ENCODE results near the gene RNF186.

RNF186 gene

GRCh38 chr1:19785660-19786059, 29.4 kb downstream of the RNF186 start (continued):
- TF ChIP-seq SP2 (tag by site-specific recombination; IDR thresholded peaks at IDR 0.05) (no peak), HOXD13 (CRISPR knock-in tag; IDR thresholded peaks at IDR 0.05; ENCODE audit: borderline replicate concordance) (no peak), ZNF366 (tag by site-specific recombination; conservative IDR thresholded peaks at IDR 0.05) (no peak)

- H3K4me3 ChIP-seq (ENCODE audit: low read depth, low read length), result no peak overlapping the region
- POLR2A ChIA-PET, result no interaction called here
- no peaks in the 10 kb centered on the region for H3K4me1 ChIP-seq (ENCODE audit: control insufficient read depth, insufficient read depth, low read length)
- H3K27ac ChIP-seq (ENCODE audit: extremely low read depth, low read depth, low read length), result no peak overlapping the region
- no peaks in the 10 kb centered on the region for H3K9me3 ChIP-seq (ENCODE audit: control insufficient read depth, insufficient read depth, low read depth, low read length)
- CTCF ChIA-PET, result no interaction called here
- no peak for TF ChIP-seq ZNF132 (tag by site-specific recombination; IDR thresholded peaks at IDR 0.05; ENCODE audit: borderline replicate concordance)
- no peak for TF ChIP-seq ZSCAN18 (tag by site-specific recombination; IDR thresholded peaks at IDR 0.05)
- no peak for TF ChIP-seq ZNF184 (tag by site-specific recombination; IDR thresholded peaks at IDR 0.05)
- TF ChIP-seq BCL6B (tag by site-specific recombination; IDR thresholded peaks at IDR 0.05), result no peak
- no peak for TF ChIP-seq ZNF146 (tag by site-specific recombination; IDR thresholded peaks at IDR 0.05)
- no peak for TF ChIP-seq ZNF560 (tag by site-specific recombination; IDR thresholded peaks at IDR 0.05; ENCODE audit: borderline replicate concordance)
- TF ChIP-seq ZFP37 (tag by site-specific recombination; IDR thresholded peaks at IDR 0.05), result no peak
- no peak for TF ChIP-seq ZNF596 (tag by site-specific recombination; IDR thresholded peaks at IDR 0.05)
- no peak for TF ChIP-seq ZNF473 (tag by site-specific recombination; IDR thresholded peaks at IDR 0.05)
- TF ChIP-seq, protein P1, sequence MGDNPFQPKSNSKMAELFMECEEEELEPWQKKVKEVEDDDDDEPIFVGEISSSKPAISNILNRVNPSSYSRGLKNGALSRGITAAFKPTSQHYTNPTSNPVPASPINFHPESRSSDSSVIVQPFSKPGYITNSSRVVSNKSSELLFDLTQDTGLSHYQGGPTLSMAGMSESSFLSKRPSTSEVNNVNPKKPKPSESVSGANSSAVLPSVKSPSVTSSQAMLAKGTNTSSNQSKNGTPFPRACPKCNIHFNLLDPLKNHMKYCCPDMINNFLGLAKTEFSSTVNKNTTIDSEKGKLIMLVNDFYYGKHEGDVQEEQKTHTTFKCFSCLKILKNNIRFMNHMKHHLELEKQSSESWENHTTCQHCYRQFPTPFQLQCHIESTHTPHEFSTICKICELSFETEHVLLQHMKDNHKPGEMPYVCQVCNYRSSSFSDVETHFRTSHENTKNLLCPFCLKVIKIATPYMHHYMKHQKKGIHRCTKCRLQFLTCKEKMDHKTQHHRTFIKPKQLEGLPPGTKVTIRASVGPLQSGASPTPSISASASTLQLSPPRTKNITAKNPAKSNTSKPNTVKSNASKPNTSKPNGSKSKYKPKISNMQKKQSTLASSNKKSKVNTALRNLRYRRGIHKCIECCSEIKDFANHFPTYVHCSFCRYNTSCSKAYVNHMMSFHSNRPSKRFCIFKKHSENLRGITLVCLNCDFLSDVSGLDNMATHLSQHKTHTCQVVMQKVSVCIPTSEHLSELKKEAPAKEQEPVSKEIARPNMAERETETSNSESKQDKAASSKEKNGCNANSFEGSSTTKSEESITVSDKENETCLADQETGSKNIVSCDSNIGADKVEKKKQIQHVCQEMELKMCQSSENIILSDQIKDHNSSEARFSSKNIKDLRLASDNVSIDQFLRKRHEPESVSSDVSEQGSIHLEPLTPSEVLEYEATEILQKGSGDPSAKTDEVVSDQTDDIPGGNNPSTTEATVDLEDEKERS (tag by site-specific recombination; IDR thresholded peaks at IDR 0.05), result no peak
- no peaks in the 10 kb centered on the region; a peak in 1 of 3 replicates for H3K36me3 ChIP-seq (ENCODE audit: control insufficient read depth in 2 of 2, insufficient read depth in 1 of 2, low read length in 2 of 2)
Measured at GRCh38 chr1:19780267-19780877, 34.7 kb downstream of the RNF186 start.

DNA sequence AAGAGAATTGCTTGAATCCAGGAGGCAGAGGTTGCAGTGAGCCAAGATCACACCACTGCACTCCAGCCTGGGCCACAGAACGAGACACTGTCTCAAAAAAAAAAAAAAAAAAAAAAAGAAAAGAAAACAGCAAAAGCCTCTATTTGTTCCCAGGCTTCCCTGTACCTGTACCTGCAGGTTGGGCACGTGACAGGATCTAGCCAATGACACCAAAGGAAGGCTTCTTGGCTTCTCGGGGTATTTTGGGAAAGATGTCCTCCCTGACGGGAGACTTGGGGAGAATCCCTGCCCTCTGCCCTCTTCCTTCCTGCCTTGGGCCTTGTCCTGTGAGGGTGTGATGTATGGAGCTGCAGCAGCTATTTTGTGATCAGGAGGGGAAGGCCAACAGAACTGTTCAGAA, 38.1 kb downstream of the RNF186 start:
- CTCF ChIA-PET, result interaction anchor here (0.7 to 1.4 kb wide), 3 partner anchors 9 to 73 kb away, joined by 3 to 5 read pairs (median 3); no protein-coding TSS in a partner anchor
- H3K4me1 ChIP-seq (ENCODE audit: control insufficient read depth, insufficient read depth, low read length), result no peaks in the 10 kb centered on the region

More for the DNA sequence above, 38.1 kb downstream of the RNF186 start:
- H3K27ac ChIP-seq (ENCODE audit: extremely low read depth, low read depth, low read length), result no peak overlapping the region
- no peak overlapping the region for H3K4me3 ChIP-seq (ENCODE audit: low read depth, low read length)
- POLR2A ChIA-PET, result no interaction called here
- TF ChIP-seq, protein P1 (tag by site-specific recombination; IDR thresholded peaks at IDR 0.05), result 0 out of 2 replicates have a peak, but pooled peaks have one; percentile 49
- TF ChIP-seq SETDB1 (IDR thresholded peaks at IDR 0.05; ENCODE audit: insufficient read length, low read length), result peak; percentile 14
- 0 out of 2 replicates have a peak, but pooled peaks have one; percentile 29 for TF ChIP-seq ZNF580 (tag by site-specific recombination; IDR thresholded peaks at IDR 0.05)
- no peak for TF ChIP-seq ZBTB21 (tag by site-specific recombination; IDR thresholded peaks at IDR 0.05)
- TF ChIP-seq, protein P2, sequence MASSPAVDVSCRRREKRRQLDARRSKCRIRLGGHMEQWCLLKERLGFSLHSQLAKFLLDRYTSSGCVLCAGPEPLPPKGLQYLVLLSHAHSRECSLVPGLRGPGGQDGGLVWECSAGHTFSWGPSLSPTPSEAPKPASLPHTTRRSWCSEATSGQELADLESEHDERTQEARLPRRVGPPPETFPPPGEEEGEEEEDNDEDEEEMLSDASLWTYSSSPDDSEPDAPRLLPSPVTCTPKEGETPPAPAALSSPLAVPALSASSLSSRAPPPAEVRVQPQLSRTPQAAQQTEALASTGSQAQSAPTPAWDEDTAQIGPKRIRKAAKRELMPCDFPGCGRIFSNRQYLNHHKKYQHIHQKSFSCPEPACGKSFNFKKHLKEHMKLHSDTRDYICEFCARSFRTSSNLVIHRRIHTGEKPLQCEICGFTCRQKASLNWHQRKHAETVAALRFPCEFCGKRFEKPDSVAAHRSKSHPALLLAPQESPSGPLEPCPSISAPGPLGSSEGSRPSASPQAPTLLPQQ (tag by site-specific recombination; IDR thresholded peaks at IDR 0.05), result no peak
- no peaks in the 10 kb centered on the region for H3K9me3 ChIP-seq (ENCODE audit: control insufficient read depth, insufficient read depth, low read depth, low read length)
- H3K36me3 ChIP-seq (ENCODE audit: control insufficient read depth in 2 of 2, insufficient read depth in 1 of 2, low read length in 2 of 2), result no peaks in the 10 kb centered on the region
